Caco-2 (cell line): ENCODE measurements around the gene TAGLN2. TPM values are rescaled to one million over a fixed set of nuclear protein-coding genes. Genes with fewer than 3 reads are reported as not detected.

ENCODE experiments used
- BruUV-seq: library from RNA; stranded (reverse); fragments of 400-500 nt; replicated peaks from 2 replicates; lab custom pipeline; 2021; lab: Mats Ljungman, UMichigan
- CTCF ChIA-PET: fragments of 300-600 bp; sonication (Branson Sonifier 250); formaldehyde crosslinking; loops from one replicate; lab custom pipeline; 2022; ENCODE audit warnings: antibody characterized with exemption; lab: Charles Lee
- POLR2A ChIA-PET: fragments of 300-600 bp; sonication (Branson Sonifier 250); formaldehyde crosslinking; loops from one replicate; lab custom pipeline; 2022; ENCODE audit warnings: antibody characterized with exemption; lab: Charles Lee
- DNase-seq, 2 experiments: peaks; one replicate each; pipeline versions ENCODE4 v3.0.0 to v3.0.0-alpha.2; 2020 to 2022
- H3K27me3 ChIP-seq: replicated peaks from 2 replicates; pipeline ENCODE4 v1.6.0; 2011; ENCODE audit warnings: low read length; ENCODE audit not compliant: control insufficient read depth, insufficient read depth
- H3K36me3 ChIP-seq: 2 replicates; pipeline ENCODE4 v1.5.1; 2011; ENCODE audit warnings: low read length; ENCODE audit not compliant: control insufficient read depth, insufficient read depth
- H3K4me1 ChIP-seq: fragments of 250-450 bp; sonication (Bioruptor Pico); 2 replicates; pipeline ENCODE4 v1.5.1; 2020; ENCODE audit warnings: mild to moderate bottlenecking
- H3K4me3 ChIP-seq: 2 replicates; pipeline ENCODE4 v1.5.1; 2011; ENCODE audit warnings: low read depth, mild to moderate bottlenecking, control low read depth, low read length
- H3K9me3 ChIP-seq: fragments of 250-450 bp; sonication (Bioruptor Pico); 2 replicates; pipeline ENCODE4 v1.5.1; 2020; ENCODE audit warnings: mild to moderate bottlenecking, moderate library complexity
- H3K27ac Mint-ChIP-seq: one replicate; pipeline ENCODE4 v1.8.0; 2022; ENCODE audit warnings: mixed read lengths; ENCODE audit not compliant: unreplicated experiment
- H3K27me3 Mint-ChIP-seq: one replicate; pipeline ENCODE4 v1.8.0; 2022; ENCODE audit warnings: mixed read lengths; ENCODE audit not compliant: insufficient read depth, unreplicated experiment
- H3K36me3 Mint-ChIP-seq: one replicate; pipeline ENCODE4 v1.8.0; 2022; ENCODE audit warnings: mild to moderate bottlenecking, mixed read lengths; ENCODE audit not compliant: insufficient read depth, unreplicated experiment
- H3K4me1 Mint-ChIP-seq: one replicate; pipeline ENCODE4 v1.8.0; 2022; ENCODE audit warnings: low read depth, mixed read lengths; ENCODE audit not compliant: unreplicated experiment
- H3K4me3 Mint-ChIP-seq: one replicate; pipeline ENCODE4 v1.8.0; 2022; ENCODE audit warnings: mild to moderate bottlenecking, moderate library complexity, mixed read lengths; ENCODE audit not compliant: unreplicated experiment
- H3K9me3 Mint-ChIP-seq: one replicate; pipeline ENCODE4 v1.8.0; 2022; ENCODE audit warnings: mixed read lengths; ENCODE audit not compliant: unreplicated experiment
- CTCF ChIP-seq, 2 experiments: fragments of 200-600 bp in 1 of 2; IDR thresholded peaks; 1 replicate in 1 of 2; 2 replicates in 1 of 2; pipeline versions ENCODE4 v1.5.1 to v1.8.0; 2011 to 2022; ENCODE audit warnings: antibody characterized with exemption in 1 of 2, control low read depth in 1 of 2, inconsistent platforms in 1 of 2, low read depth in 1 of 2, low read length in 1 of 2, mild to moderate bottlenecking in 1 of 2, moderate library complexity in 1 of 2; ENCODE audit not compliant: insufficient read depth in 1 of 2, severe bottlenecking in 1 of 2, unreplicated experiment in 1 of 2
- intact Hi-C: fragments of 100-400 bp; cut with micrococcal nuclease; formaldehyde crosslinking; loops from one replicate; pipeline ENCODE4 v1.10.0; 2022; ENCODE audit not compliant: unreplicated experiment
- total RNA-seq: library from RNA; stranded (reverse); gene quantifications from 2 replicates; pipeline ENCODE4 v1.2.3, GENCODE V29; 2022

Gene TAGLN2
- total RNA-seq, 1 experiment from 2014 or later: 531 TPM

GRCh38 chr1:159968901-159969300 lies 43.6 kb upstream of the TAGLN2 start:
- H3K4me3 Mint-ChIP-seq: no peak overlapping the region
- H3K4me1 ChIP-seq: peaks cover 44% of the 10 kb centered on the region
- H3K4me1 Mint-ChIP-seq: peaks cover 20% of the 10 kb centered on the region
- H3K4me3 ChIP-seq: no peak overlapping the region
- H3K36me3 Mint-ChIP-seq: no peaks in the 10 kb centered on the region
- H3K27ac Mint-ChIP-seq: no peak overlapping the region
- CTCF ChIA-PET: no interaction called here
- no TSS peak for BruUV-seq
- no peaks in the 10 kb centered on the region for H3K36me3 ChIP-seq
- no peak for DNase-seq
- H3K9me3 ChIP-seq: no peaks in the 10 kb centered on the region; the same call in none of the 2 replicates
- POLR2A ChIA-PET: no interaction called here
- no peaks in the 10 kb centered on the region for H3K27me3 Mint-ChIP-seq
- H3K9me3 Mint-ChIP-seq: peaks cover 18% of the 10 kb centered on the region
- TF ChIP-seq CTCF (IDR thresholded peaks at IDR 0.05; ENCODE audit: insufficient read depth in 1 of 2, low read depth in 1 of 2, low read length in 1 of 2, severe bottlenecking in 1 of 2, unreplicated experiment in 1 of 2): no peak
- H3K27me3 ChIP-seq: no peaks in the 10 kb centered on the region
- intact Hi-C loops: no loop called here

DNA sequence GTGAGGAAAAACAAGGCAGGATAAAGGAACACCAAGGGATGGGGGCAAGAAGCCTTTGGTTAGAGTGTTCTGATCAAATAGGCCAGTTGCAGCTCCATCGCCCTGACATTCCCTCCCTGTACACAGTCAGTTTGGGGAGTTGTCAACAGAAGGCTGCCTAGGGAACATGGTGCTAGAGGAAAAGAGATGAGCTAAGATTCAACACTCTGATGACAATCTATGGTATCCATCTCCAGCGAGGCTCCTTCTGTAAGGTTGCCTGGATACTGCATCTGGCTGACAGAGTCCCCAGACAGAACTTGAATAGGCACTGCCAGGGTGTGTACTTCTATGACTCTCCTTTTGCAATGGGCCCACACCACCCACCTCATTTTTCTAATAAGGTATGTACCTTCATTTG lies 40.0 kb upstream of the TAGLN2 start:
- intact Hi-C loops: no loop called here
- TF ChIP-seq CTCF (IDR thresholded peaks at IDR 0.05; ENCODE audit: insufficient read depth in 1 of 2, low read depth in 1 of 2, low read length in 1 of 2, severe bottlenecking in 1 of 2, unreplicated experiment in 1 of 2): no peak
- peaks cover 38% of the 10 kb centered on the region for H3K4me1 ChIP-seq
- Mint-ChIP-seq H3K4me1 (peaks cover 9% of the 10 kb centered on the region), H3K27ac (no peak overlapping the region), H3K36me3 (peaks cover 6% of the 10 kb centered on the region), H3K9me3 (peaks cover 28% of the 10 kb centered on the region), H3K27me3 (no peaks in the 10 kb centered on the region), H3K4me3 (no peak overlapping the region)
- H3K36me3 ChIP-seq: no peaks in the 10 kb centered on the region
- DNase-seq: no peak
- no peaks in the 10 kb centered on the region; the same call in none of the 2 replicates for H3K9me3 ChIP-seq
- H3K4me3 ChIP-seq: no peak overlapping the region
- ChIA-PET CTCF (interaction anchor here (1.0 kb wide), 2 partner anchors 16 to 43 kb away, joined by 3 read pairs; no protein-coding TSS in a partner anchor), POLR2A (no interaction called here)
- BruUV-seq: no TSS peak
- no peaks in the 10 kb centered on the region for H3K27me3 ChIP-seq

- Histone ChIP-seq H3K27me3 (no peaks in the 10 kb centered on the region), H3K36me3 (no peaks in the 10 kb centered on the region), H3K4me1 (peaks cover 33% of the 10 kb centered on the region), H3K9me3 (no peaks in the 10 kb centered on the region; the same call in none of the 2 replicates), H3K4me3 (no peak overlapping the region)
- BruUV-seq: no TSS peak
- H3K36me3 Mint-ChIP-seq: peaks cover 6% of the 10 kb centered on the region
- peaks cover 15% of the 10 kb centered on the region for H3K4me1 Mint-ChIP-seq
- no peaks in the 10 kb centered on the region for H3K27me3 Mint-ChIP-seq
- intact Hi-C loops: no loop called here
- H3K4me3 Mint-ChIP-seq: no peak overlapping the region
- ChIA-PET POLR2A (no interaction called here), CTCF (no interaction called here)
- no peak for TF ChIP-seq CTCF (IDR thresholded peaks at IDR 0.05; ENCODE audit: insufficient read depth in 1 of 2, low read depth in 1 of 2, low read length in 1 of 2, severe bottlenecking in 1 of 2, unreplicated experiment in 1 of 2)
- no peak for DNase-seq
- H3K27ac Mint-ChIP-seq: no peak overlapping the region
- peaks cover 28% of the 10 kb centered on the region for H3K9me3 Mint-ChIP-seq
Observed at GRCh38 chr1:159964144-159964543, 38.8 kb upstream of the TAGLN2 start.
